ENCODE data around the gene KLHL11. TPM values are rescaled to one million over a fixed set of nuclear protein-coding genes. Genes with fewer than 3 reads are reported as not detected.

KLHL11 gene
- total and polyA plus RNA-seq, 2 donors: 0.98 to 11.4 TPM

DNA sequence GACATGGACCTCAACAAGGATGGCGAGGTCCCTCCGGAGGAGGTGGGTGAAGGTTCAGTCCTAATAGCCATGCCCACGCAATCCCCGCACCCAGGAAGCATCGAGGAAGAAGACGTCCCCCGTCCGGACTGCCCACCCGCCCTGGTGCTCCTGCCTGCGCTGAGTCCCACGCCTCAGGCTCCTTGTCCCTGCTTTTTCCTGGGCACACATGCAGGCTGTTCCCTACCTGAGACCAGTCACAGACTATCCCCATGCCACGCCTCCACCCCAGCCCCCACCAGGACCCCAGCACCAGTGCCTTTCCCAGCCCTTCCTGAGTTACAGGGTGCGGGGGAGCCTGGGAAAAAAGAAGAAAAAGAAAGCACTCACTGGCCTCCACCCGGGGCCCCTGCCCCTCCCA, 43.4 kb downstream of the KLHL11 start:
- Histone ChIP-seq H3K9me3 (ENCODE audit: control insufficient read depth in 2 of 2, insufficient read depth in 1 of 2, low read length in 1 of 2) (no peaks in the 10 kb centered on the region), H3K27me3 (ENCODE audit: control insufficient read depth in 2 of 2, insufficient read depth in 1 of 2, low read length in 1 of 2) (peaks cover 0 to under 1% of the 10 kb centered on the region in 2 donors), H3K36me3 (ENCODE audit: control insufficient read depth in 2 of 2, insufficient read depth in 2 of 2, low read length in 1 of 2) (peaks cover 3% of the 10 kb centered on the region in 2 donors), H3K4me1 (ENCODE audit: control insufficient read depth in 2 of 2, insufficient read depth in 2 of 2, low read length in 2 of 2) (no peaks in the 10 kb centered on the region), H3K4me3 (ENCODE audit: low read length in 2 of 2) (no peak overlapping the region), H3K27ac (ENCODE audit: low read depth in 1 of 2, low read length in 1 of 2) (no peak overlapping the region)
- WGBS: 96% methylated on average over 14 of the region's 14 CpGs
- DNase-seq (ENCODE audit: low read depth in 6 of 9, low spot score in 9 of 9): no peak

DNA sequence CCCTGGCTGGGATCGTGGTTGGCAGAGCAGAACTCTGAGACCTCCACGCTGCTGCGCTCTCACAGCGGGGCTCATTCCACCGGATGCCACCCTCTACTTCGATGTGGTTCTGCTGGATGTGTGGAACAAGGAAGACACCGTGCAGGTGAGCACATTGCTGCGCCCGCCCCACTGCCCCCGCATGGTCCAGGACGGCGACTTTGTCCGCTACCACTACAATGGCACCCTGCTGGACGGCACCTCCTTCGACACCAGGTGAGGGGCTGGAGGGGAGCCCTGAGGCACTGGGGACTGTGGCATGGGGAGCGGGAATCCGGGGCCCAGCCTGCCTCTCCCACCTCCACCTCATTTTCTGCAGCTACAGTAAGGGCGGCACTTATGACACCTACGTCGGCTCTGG, 47.2 kb downstream of the KLHL11 start:
- Histone ChIP-seq H3K27ac (ENCODE audit: low read depth in 1 of 2, low read length in 1 of 2) (no peak overlapping the region), H3K4me1 (ENCODE audit: control insufficient read depth in 2 of 2, insufficient read depth in 2 of 2, low read length in 2 of 2) (no peaks in the 10 kb centered on the region), H3K9me3 (ENCODE audit: control insufficient read depth in 2 of 2, insufficient read depth in 1 of 2, low read length in 1 of 2) (peaks cover 0 to under 1% of the 10 kb centered on the region in 2 donors), H3K36me3 (ENCODE audit: control insufficient read depth in 2 of 2, insufficient read depth in 2 of 2, low read length in 1 of 2) (no peaks in the 10 kb centered on the region), H3K4me3 (ENCODE audit: low read length in 2 of 2) (no peak overlapping the region), H3K27me3 (ENCODE audit: control insufficient read depth in 2 of 2, insufficient read depth in 1 of 2, low read length in 1 of 2) (peaks cover 12 to 22% of the 10 kb centered on the region in 2 donors)
- DNase-seq (ENCODE audit: low read depth in 6 of 9, low spot score in 9 of 9): no peak
- WGBS: 99% methylated on average over 20 of the region's 20 CpGs

DNA sequence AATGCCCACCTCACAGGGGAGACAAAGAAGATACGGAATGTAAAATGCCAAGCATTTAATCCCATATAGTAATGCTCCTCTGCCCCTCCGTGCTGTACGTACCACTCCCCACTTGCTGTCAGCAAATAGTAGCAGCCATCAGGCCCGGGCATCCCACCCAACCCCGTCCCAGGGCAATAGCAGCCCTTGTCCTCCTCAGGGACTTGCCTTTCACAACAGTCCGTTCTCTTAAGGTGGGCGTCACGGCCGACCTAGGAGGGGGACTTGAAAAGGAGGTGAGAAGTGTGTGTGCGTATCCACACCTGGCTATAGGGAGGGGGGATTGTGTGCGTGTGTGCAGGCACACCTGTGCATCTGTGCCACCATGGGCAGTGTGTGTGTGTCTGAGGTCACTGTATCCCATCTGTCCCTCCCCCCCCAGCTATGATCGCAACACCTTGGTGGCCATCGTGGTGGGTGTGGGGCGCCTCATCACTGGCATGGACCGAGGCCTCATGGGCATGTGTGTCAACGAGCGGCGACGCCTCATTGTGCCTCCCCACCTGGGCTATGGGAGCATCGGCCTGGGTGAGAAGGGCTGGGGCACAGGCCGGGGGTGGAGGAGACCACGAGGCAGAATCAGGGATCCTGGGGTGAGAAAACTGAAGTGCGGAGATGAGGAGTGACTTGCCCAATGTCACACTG, 48.4 kb downstream of the KLHL11 start:
- peaks cover 5 to 12% of the 10 kb centered on the region in 2 donors for H3K4me1 ChIP-seq (ENCODE audit: control insufficient read depth in 2 of 2, insufficient read depth in 2 of 2, low read length in 2 of 2)
- H3K9me3 ChIP-seq (ENCODE audit: control insufficient read depth in 2 of 2, insufficient read depth in 1 of 2, low read length in 1 of 2): peaks cover 0 to 2% of the 10 kb centered on the region in 2 donors
- H3K27ac ChIP-seq (ENCODE audit: low read depth in 1 of 2, low read length in 1 of 2): no peak overlapping the region
- peaks cover 25 to 34% of the 10 kb centered on the region in 2 donors for H3K27me3 ChIP-seq (ENCODE audit: control insufficient read depth in 2 of 2, insufficient read depth in 1 of 2, low read length in 1 of 2)
- 96% methylated on average over 23 of the region's 23 CpGs for WGBS
- DNase-seq (ENCODE audit: low read depth in 6 of 9, low spot score in 9 of 9): no peak
- H3K4me3 ChIP-seq (ENCODE audit: low read length in 2 of 2): no peak overlapping the region
- no peaks in the 10 kb centered on the region for H3K36me3 ChIP-seq (ENCODE audit: control insufficient read depth in 2 of 2, insufficient read depth in 2 of 2, low read length in 1 of 2)

GRCh38 chr17:41814195-41814594, 51.0 kb downstream of the KLHL11 start:
- DNase-seq (ENCODE audit: low read depth in 6 of 9, low spot score in 9 of 9): no peak
- H3K4me3 ChIP-seq (ENCODE audit: low read length in 2 of 2): no peak overlapping the region
- peaks cover 9 to 14% of the 10 kb centered on the region in 2 donors for H3K4me1 ChIP-seq (ENCODE audit: control insufficient read depth in 2 of 2, insufficient read depth in 2 of 2, low read length in 2 of 2)
- no peak overlapping the region for H3K27ac ChIP-seq (ENCODE audit: low read depth in 1 of 2, low read length in 1 of 2)
- no peaks in the 10 kb centered on the region for H3K36me3 ChIP-seq (ENCODE audit: control insufficient read depth in 2 of 2, insufficient read depth in 2 of 2, low read length in 1 of 2)
- peaks cover 2 to 7% of the 10 kb centered on the region in 2 donors for H3K9me3 ChIP-seq (ENCODE audit: control insufficient read depth in 2 of 2, insufficient read depth in 1 of 2, low read length in 1 of 2)
- 91% methylated on average over 1 of the region's 1 CpG for WGBS
- peaks cover 34 to 59% of the 10 kb centered on the region in 2 donors for H3K27me3 ChIP-seq (ENCODE audit: control insufficient read depth in 2 of 2, insufficient read depth in 1 of 2, low read length in 1 of 2)

- no peak for DNase-seq (ENCODE audit: low read depth in 6 of 9, low spot score in 9 of 9)
- Histone ChIP-seq H3K4me3 (ENCODE audit: low read length in 2 of 2) (no peak overlapping the region), H3K9me3 (ENCODE audit: control insufficient read depth in 2 of 2, insufficient read depth in 1 of 2, low read length in 1 of 2) (peaks cover 2 to 7% of the 10 kb centered on the region in 2 donors), H3K27me3 (ENCODE audit: control insufficient read depth in 2 of 2, insufficient read depth in 1 of 2, low read length in 1 of 2) (peaks cover 34 to 62% of the 10 kb centered on the region in 2 donors), H3K36me3 (ENCODE audit: control insufficient read depth in 2 of 2, insufficient read depth in 2 of 2, low read length in 1 of 2) (no peaks in the 10 kb centered on the region), H3K4me1 (ENCODE audit: control insufficient read depth in 2 of 2, insufficient read depth in 2 of 2, low read length in 2 of 2) (peaks cover 9 to 14% of the 10 kb centered on the region in 2 donors), H3K27ac (ENCODE audit: low read depth in 1 of 2, low read length in 1 of 2) (no peak overlapping the region)
- 94% methylated on average over 9 of the region's 9 CpGs for WGBS
Measured at GRCh38 chr17:41813699-41814124, 51.5 kb downstream of the KLHL11 start.

DNA sequence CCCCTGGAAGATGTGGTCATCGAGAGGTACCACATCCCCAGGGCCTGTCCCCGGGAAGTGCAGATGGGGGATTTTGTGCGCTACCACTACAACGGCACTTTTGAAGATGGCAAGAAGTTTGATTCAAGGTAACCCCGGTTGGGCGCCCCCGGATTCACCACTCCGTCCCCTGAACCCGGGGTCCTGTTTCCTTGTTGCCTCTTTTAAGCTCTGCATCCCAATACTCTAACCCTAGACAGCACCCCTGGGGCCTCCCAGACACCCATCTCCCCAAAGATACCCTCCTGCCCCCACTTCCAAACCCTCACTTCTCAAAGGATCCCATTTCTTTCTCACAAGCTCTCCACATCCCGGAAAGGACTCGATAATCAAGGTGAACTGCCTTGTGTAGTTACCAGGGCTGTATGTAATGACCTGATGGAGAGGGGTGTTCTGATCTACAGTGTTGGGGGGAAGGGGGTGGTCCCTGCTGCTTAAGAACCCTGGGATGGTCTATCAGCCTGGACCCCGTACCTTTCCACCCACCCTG, 52.0 kb downstream of the KLHL11 start:
- no peak for DNase-seq (ENCODE audit: low read depth in 6 of 9, low spot score in 9 of 9)
- peaks cover 2 to 7% of the 10 kb centered on the region in 2 donors for H3K9me3 ChIP-seq (ENCODE audit: control insufficient read depth in 2 of 2, insufficient read depth in 1 of 2, low read length in 1 of 2)
- H3K36me3 ChIP-seq (ENCODE audit: control insufficient read depth in 2 of 2, insufficient read depth in 2 of 2, low read length in 1 of 2): no peaks in the 10 kb centered on the region
- H3K4me1 ChIP-seq (ENCODE audit: control insufficient read depth in 2 of 2, insufficient read depth in 2 of 2, low read length in 2 of 2): peaks cover 9 to 14% of the 10 kb centered on the region in 2 donors
- H3K4me3 ChIP-seq (ENCODE audit: low read length in 2 of 2): peak overlapping the region; percentile 0 to 14
- WGBS: 68% methylated on average over 12 of the region's 12 CpGs
- peaks cover 34 to 62% of the 10 kb centered on the region in 2 donors for H3K27me3 ChIP-seq (ENCODE audit: control insufficient read depth in 2 of 2, insufficient read depth in 1 of 2, low read length in 1 of 2)
- H3K27ac ChIP-seq (ENCODE audit: low read depth in 1 of 2, low read length in 1 of 2): no peak overlapping the region

DNA sequence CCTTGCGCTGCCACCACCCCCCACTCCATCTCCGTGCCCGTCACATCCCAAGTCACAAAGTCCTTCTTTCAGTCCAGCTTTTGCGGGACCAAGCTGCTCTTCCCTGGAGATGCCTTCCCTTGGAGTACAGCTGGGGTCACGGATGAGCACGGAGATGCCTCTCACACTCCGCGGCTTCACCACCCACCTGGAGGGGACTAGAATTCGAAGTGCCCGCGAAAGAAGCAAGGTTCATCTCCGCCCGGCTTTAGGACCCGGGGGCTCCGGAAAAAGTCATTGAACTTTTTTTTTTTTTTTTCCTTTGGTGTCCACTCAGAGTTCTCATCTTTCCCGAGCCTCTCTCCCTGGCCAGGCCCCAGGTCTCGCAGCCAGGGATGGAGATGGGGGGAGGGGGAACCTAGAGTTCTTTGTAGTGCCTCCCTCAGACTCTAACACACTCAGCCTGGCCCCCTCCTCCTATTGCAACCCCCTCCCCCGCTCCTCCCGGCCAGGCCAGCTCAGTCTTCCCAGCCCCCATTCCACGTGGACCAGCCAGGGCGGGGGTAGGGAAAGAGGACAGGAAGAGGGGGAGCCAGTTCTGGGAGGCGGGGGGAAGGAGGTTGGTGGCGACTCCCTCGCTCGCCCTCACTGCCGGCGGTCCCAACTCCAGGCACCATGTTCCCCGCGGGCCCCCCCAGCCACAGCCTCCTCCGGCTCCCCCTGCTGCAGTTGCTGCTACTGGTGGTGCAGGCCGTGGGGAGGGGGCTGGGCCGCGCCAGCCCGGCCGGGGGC, 52.7 kb downstream of the KLHL11 start, which contains the start of gene FKBP10:
TSS of gene FKBP10 (plus strand) at position 624 of the 771 bp plus-strand sequence. CDS start at position 655, 31 bp downstream.
- Histone ChIP-seq H3K4me1 (ENCODE audit: control insufficient read depth in 2 of 2, insufficient read depth in 2 of 2, low read length in 2 of 2) (peaks cover 9 to 14% of the 10 kb centered on the region in 2 donors), H3K27ac (ENCODE audit: low read depth in 1 of 2, low read length in 1 of 2) (no peak within 1 kb of the TSS), H3K9me3 (ENCODE audit: control insufficient read depth in 2 of 2, insufficient read depth in 1 of 2, low read length in 1 of 2) (peaks cover 2 to 7% of the 10 kb centered on the region in 2 donors), H3K27me3 (ENCODE audit: control insufficient read depth in 2 of 2, insufficient read depth in 1 of 2, low read length in 1 of 2) (peaks cover 34 to 65% of the 10 kb centered on the region in 2 donors), H3K4me3 (ENCODE audit: low read length in 2 of 2) (peak within 1 kb of the TSS; percentile 14 to 78), H3K36me3 (ENCODE audit: control insufficient read depth in 2 of 2, insufficient read depth in 2 of 2, low read length in 1 of 2) (no peaks in the 10 kb centered on the region)
- 9% methylated on average over 35 of the region's 35 CpGs for WGBS
- DNase-seq (ENCODE audit: low read depth in 6 of 9, low spot score in 9 of 9): peak in 1 of 9 donors; percentile 60

GRCh38 chr17:41811549-41812380, 53.5 kb downstream of the KLHL11 start, which contains the start of gene P3H4:
TSS of gene P3H4 (minus strand) at chr17:41811949. CDS start at chr17:41811915, 34 bp downstream.
- Histone ChIP-seq H3K27me3 (ENCODE audit: control insufficient read depth in 2 of 2, insufficient read depth in 1 of 2, low read length in 1 of 2) (peaks cover 34 to 65% of the 10 kb centered on the region in 2 donors), H3K4me1 (ENCODE audit: control insufficient read depth in 2 of 2, insufficient read depth in 2 of 2, low read length in 2 of 2) (peaks cover 9 to 14% of the 10 kb centered on the region in 2 donors), H3K36me3 (ENCODE audit: control insufficient read depth in 2 of 2, insufficient read depth in 2 of 2, low read length in 1 of 2) (no peaks in the 10 kb centered on the region), H3K4me3 (ENCODE audit: low read length in 2 of 2) (peak within 1 kb of the TSS; percentile 29 to 78), H3K9me3 (ENCODE audit: control insufficient read depth in 2 of 2, insufficient read depth in 1 of 2, low read length in 1 of 2) (peaks cover 2 to 7% of the 10 kb centered on the region in 2 donors), H3K27ac (ENCODE audit: low read depth in 1 of 2, low read length in 1 of 2) (no peak within 1 kb of the TSS)
- WGBS: under 1% methylated on average over 96 of the region's 96 CpGs
- DNase-seq (ENCODE audit: low read depth in 6 of 9, low spot score in 9 of 9): peak in 4 of 9 donors; percentile 60 to 83 (median 72)

Data from thymus (tissue), 11 donors.